WTC11 (cell line): ENCODE measurements around the gene NKAIN2. TPM values are rescaled to one million over a fixed set of nuclear protein-coding genes. Genes with fewer than 3 reads are reported as not detected.

Experiments
- ATAC-seq: fragments of 200-7000 bp; cut with Tn5 transposase; 2 replicates; pipeline ENCODE4 v1.10.0; 2021; ENCODE audit warnings: mild to moderate bottlenecking, moderate library complexity
- CTCF ChIA-PET: fragments of 300-600 bp; sonication (Branson Sonifier 250); formaldehyde crosslinking; loops from one replicate; lab custom pipeline; 2021; ENCODE audit warnings: antibody characterized with exemption; lab: Charles Lee
- POLR2A ChIA-PET: fragments of 350-600 bp; sonication (Branson Sonifier 250); formaldehyde crosslinking; loops from one replicate; lab custom pipeline; 2021; ENCODE audit warnings: antibody characterized with exemption; lab: Charles Lee
- DNase-seq: peaks from one replicate; pipeline ENCODE4 v3.0.0; 2021; ENCODE audit warnings: low spot score
- H3K27ac Mint-ChIP-seq: 2 replicates; pipeline ENCODE4 v1.8.0; 2021; ENCODE audit warnings: mixed read lengths
- H3K27me3 Mint-ChIP-seq: 2 replicates; pipeline ENCODE4 v1.8.0; 2021; ENCODE audit warnings: low read depth, mild to moderate bottlenecking, moderate library complexity, mixed read lengths
- H3K36me3 Mint-ChIP-seq: 2 replicates; pipeline ENCODE4 v1.8.0; 2021; ENCODE audit warnings: mixed read lengths
- H3K4me1 Mint-ChIP-seq: 2 replicates; pipeline ENCODE4 v1.8.0; 2022; ENCODE audit warnings: mixed read lengths
- H3K4me3 Mint-ChIP-seq: 2 replicates; pipeline ENCODE4 v1.8.0; 2021; ENCODE audit warnings: mild to moderate bottlenecking, moderate library complexity, mixed read lengths
- H3K9me3 Mint-ChIP-seq: 2 replicates; pipeline ENCODE4 v1.8.0; 2021; ENCODE audit warnings: mixed read lengths
- AR ChIP-seq: fragments of 250-450 bp; sonication (Bioruptor Pico); IDR thresholded peaks from 2 replicates; pipeline ENCODE4 v1.9.0; 2021; ENCODE audit warnings: mild to moderate bottlenecking
- ATF1 ChIP-seq: sonication (generic); formaldehyde crosslinking; IDR thresholded peaks from 2 replicates; pipeline ENCODE4 v1.8.1; 2023; ENCODE audit warnings: mild to moderate bottlenecking, moderate library complexity, missing genetic modification reagents
- E2F5 ChIP-seq: sonication (generic); formaldehyde crosslinking; IDR thresholded peaks from 2 replicates; pipeline ENCODE4 v1.8.1; 2022; ENCODE audit warnings: mild to moderate bottlenecking, moderate library complexity, missing genetic modification reagents
- EMX1 ChIP-seq: fragments of 250-450 bp; sonication (Bioruptor Pico); IDR thresholded peaks from 2 replicates; pipeline ENCODE4 v1.8.0; 2021; ENCODE audit warnings: mild to moderate bottlenecking
- ETV6 ChIP-seq: sonication (generic); formaldehyde crosslinking; IDR thresholded peaks from 2 replicates; pipeline ENCODE4 v1.8.1; 2022; ENCODE audit warnings: mild to moderate bottlenecking, missing genetic modification reagents
- FOXJ3 ChIP-seq: sonication (generic); formaldehyde crosslinking; IDR thresholded peaks from 2 replicates; pipeline ENCODE4 v1.9.0; 2021; ENCODE audit warnings: missing genetic modification reagents, mild to moderate bottlenecking, borderline replicate concordance
- GRHL2 ChIP-seq: fragments of 250-450 bp; sonication (Bioruptor Pico); IDR thresholded peaks from 2 replicates; pipeline ENCODE4 v1.8.0; 2022; ENCODE audit warnings: mild to moderate bottlenecking, moderate library complexity; ENCODE audit not compliant: insufficient replicate concordance, severe bottlenecking
- HMGXB4 ChIP-seq: sonication (generic); formaldehyde crosslinking; IDR thresholded peaks from 2 replicates; pipeline ENCODE4 v1.8.1; 2023; ENCODE audit warnings: mild to moderate bottlenecking, moderate library complexity, missing genetic modification reagents
- MAX ChIP-seq: sonication (generic); formaldehyde crosslinking; IDR thresholded peaks from 2 replicates; pipeline ENCODE4 v1.8.0; 2022; ENCODE audit warnings: mild to moderate bottlenecking, missing genetic modification reagents
- NFATC4 ChIP-seq: fragments of 250-450 bp; sonication (Bioruptor Pico); IDR thresholded peaks from 2 replicates; pipeline ENCODE4 v1.9.0; 2021; ENCODE audit warnings: mild to moderate bottlenecking
- NFE2L1 ChIP-seq: sonication (generic); formaldehyde crosslinking; IDR thresholded peaks from 2 replicates; pipeline ENCODE4 v1.8.1; 2023; ENCODE audit warnings: missing genetic modification reagents
- RORB ChIP-seq: fragments of 250-450 bp; sonication (Bioruptor Pico); IDR thresholded peaks from 2 replicates; pipeline ENCODE4 v1.9.0; 2021; ENCODE audit warnings: mild to moderate bottlenecking
- TEAD1 ChIP-seq: sonication (generic); formaldehyde crosslinking; IDR thresholded peaks from 2 replicates; pipeline ENCODE4 v1.8.0; 2022; ENCODE audit warnings: mild to moderate bottlenecking, missing genetic modification reagents
- ZBTB21 ChIP-seq: sonication (generic); formaldehyde crosslinking; IDR thresholded peaks from 2 replicates; pipeline ENCODE4 v1.8.1; 2023; ENCODE audit warnings: mild to moderate bottlenecking, missing genetic modification reagents, borderline replicate concordance
- ZNF281 ChIP-seq: sonication (generic); formaldehyde crosslinking; IDR thresholded peaks from 2 replicates; pipeline ENCODE4 v1.8.0; 2023; ENCODE audit warnings: mild to moderate bottlenecking, missing genetic modification reagents
- total RNA-seq: library from RNA; stranded (reverse); gene quantifications from 3 replicates; pipeline ENCODE4 v1.2.3, GENCODE V29; 2021
- TF ChIP-seq, protein P1 (sequence below): fragments of 200-600 bp; IDR thresholded peaks from 2 replicates; pipeline ENCODE4 v1.8.0; 2022; ENCODE audit warnings: antibody characterized with exemption
- TF ChIP-seq, protein P2 (sequence below): sonication (generic); formaldehyde crosslinking; IDR thresholded peaks from 2 replicates; pipeline ENCODE4 v1.8.1; 2022; ENCODE audit warnings: mild to moderate bottlenecking, missing genetic modification reagents, moderate library complexity, borderline replicate concordance

The NKAIN2 gene
- total RNA-seq, 1 experiment from 2014 or later: 0.33 TPM

GRCh38 chr6:123848347-123848746 lies 44.7 kb downstream of the NKAIN2 start (continued):
- no peak for TF ChIP-seq ATF1 (CRISPR knock-in tag)
- TF ChIP-seq HMGXB4 (CRISPR knock-in tag): no peak
- TF ChIP-seq ZNF281 (CRISPR knock-in tag): no peak
- TF ChIP-seq, protein P1, sequence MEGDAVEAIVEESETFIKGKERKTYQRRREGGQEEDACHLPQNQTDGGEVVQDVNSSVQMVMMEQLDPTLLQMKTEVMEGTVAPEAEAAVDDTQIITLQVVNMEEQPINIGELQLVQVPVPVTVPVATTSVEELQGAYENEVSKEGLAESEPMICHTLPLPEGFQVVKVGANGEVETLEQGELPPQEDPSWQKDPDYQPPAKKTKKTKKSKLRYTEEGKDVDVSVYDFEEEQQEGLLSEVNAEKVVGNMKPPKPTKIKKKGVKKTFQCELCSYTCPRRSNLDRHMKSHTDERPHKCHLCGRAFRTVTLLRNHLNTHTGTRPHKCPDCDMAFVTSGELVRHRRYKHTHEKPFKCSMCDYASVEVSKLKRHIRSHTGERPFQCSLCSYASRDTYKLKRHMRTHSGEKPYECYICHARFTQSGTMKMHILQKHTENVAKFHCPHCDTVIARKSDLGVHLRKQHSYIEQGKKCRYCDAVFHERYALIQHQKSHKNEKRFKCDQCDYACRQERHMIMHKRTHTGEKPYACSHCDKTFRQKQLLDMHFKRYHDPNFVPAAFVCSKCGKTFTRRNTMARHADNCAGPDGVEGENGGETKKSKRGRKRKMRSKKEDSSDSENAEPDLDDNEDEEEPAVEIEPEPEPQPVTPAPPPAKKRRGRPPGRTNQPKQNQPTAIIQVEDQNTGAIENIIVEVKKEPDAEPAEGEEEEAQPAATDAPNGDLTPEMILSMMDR: no peak
- no peak for TF ChIP-seq GRHL2 (CRISPR knock-in tag)
- TF ChIP-seq, protein P2, sequence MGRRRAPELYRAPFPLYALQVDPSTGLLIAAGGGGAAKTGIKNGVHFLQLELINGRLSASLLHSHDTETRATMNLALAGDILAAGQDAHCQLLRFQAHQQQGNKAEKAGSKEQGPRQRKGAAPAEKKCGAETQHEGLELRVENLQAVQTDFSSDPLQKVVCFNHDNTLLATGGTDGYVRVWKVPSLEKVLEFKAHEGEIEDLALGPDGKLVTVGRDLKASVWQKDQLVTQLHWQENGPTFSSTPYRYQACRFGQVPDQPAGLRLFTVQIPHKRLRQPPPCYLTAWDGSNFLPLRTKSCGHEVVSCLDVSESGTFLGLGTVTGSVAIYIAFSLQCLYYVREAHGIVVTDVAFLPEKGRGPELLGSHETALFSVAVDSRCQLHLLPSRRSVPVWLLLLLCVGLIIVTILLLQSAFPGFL: no peak
- TF ChIP-seq NFE2L1 (CRISPR knock-in tag): no peak
- TF ChIP-seq, all 79 proteins: peak for 0

DNA sequence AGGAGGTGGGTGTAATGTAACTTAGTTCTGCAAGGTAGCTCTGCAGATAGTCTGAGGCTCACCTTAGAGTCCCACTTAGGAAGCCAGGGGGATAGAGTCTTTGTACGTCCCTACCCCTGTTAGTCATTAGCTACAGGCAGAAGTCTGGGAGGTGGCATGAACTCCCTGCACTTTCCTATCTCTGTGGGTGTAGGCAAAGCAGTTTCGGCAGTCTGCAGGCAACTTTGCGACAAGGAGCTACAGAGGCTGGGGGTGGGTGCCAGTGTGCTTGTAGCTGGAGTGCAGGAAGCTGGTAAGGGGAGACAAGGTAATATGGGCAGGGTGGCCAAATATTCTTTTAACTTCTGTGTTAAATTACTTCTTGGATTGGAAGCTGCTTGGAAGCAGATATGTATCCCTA lies 45.7 kb downstream of the NKAIN2 start:
- CTCF ChIA-PET: interaction anchor here (0.7 to 0.8 kb wide), 2 partner anchors 47 to 947 kb away, joined by 4 to 10 read pairs; no protein-coding TSS in a partner anchor
- POLR2A ChIA-PET: interaction anchor here (0.8 kb wide), 1 partner anchor 48 kb away, joined by 4 read pairs; no protein-coding TSS in a partner anchor
- no peaks in the 10 kb centered on the region; the same call in 1 of the 2 replicates for H3K9me3 Mint-ChIP-seq
- H3K4me3 Mint-ChIP-seq: no peak overlapping the region
- TF ChIP-seq NFATC4 (CRISPR knock-in tag) (no peak), E2F5 (no peak), FOXJ3 (CRISPR knock-in tag) (no peak), ETV6 (no peak), EMX1 (no peak), AR (CRISPR knock-in tag) (no peak), RORB (CRISPR knock-in tag) (no peak), MAX (CRISPR knock-in tag) (no peak), ZBTB21 (CRISPR knock-in tag) (no peak), TEAD1 (CRISPR knock-in tag) (no peak)
- TF ChIP-seq, protein P2: no peak
- TF ChIP-seq, all 79 proteins: peak for 0
- Mint-ChIP-seq H3K4me1 (no peaks in the 10 kb centered on the region), H3K27me3 (no peaks in the 10 kb centered on the region), H3K27ac (no peak overlapping the region), H3K36me3 (no peaks in the 10 kb centered on the region)
- ATAC-seq (no peak), DNase-seq (no peak)
